ENCODE measurements around the gene GCLM. TPM values are rescaled to one million over a fixed set of nuclear protein-coding genes. Genes with fewer than 3 reads are reported as not detected.
A peak's percentile ranks its signal among the peaks of the same experiment; 100 is the strongest.

Gene GCLM
- total and polyA plus RNA-seq, 2 of the 4 experiments (the other 2 are of a cell fraction) = 15.5 to 20.1 TPM

DNA sequence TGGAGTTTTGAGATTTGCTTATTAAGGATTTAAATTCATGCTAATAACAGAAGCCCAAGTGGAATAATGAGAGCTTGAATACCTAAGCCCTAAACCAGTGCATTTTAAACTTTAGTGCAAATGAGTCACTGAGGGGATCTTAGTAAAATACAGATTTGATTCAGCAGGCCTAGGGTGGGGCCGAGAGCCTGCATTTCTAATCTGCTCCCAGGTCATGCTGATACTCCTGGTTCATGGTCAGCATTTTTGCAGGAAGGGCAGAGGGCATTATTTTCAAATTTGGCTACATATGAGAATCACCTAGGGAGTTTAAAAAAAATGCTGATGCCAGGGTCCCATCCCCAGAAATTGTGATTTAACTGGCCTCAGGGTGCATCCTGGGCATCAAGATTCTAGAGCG lies 69.5 kb downstream of the GCLM start:
- no peak overlapping the region for H3K27ac ChIP-seq (ENCODE audit: insufficient read depth, low read length)

More for the DNA sequence above, 69.5 kb downstream of the GCLM start:
- H3K23ac ChIP-seq (ENCODE audit: low read depth, low read length) = no peak overlapping the region; the same call in 1 of the 2 replicates
- no peak overlapping the region for H3K14ac ChIP-seq (replicated peaks; ENCODE audit: low read depth, low read length)
- H2BK5ac ChIP-seq (ENCODE audit: low read depth, low read length, poor library complexity, severe bottlenecking) = no peak overlapping the region
- H2AFZ ChIP-seq (replicated peaks; ENCODE audit: low read length, poor library complexity) = no peak overlapping the region
- no peak overlapping the region for H3K18ac ChIP-seq (ENCODE audit: low read depth, low read length)
- dilution Hi-C loops (cut with HindIII; ENCODE audit: low sequenced_read_pairs, unreplicated experiment) (no loop called here), intact Hi-C loops (cut with micrococcal nuclease) (no loop called here), in situ Hi-C loops (cut with MboI; ENCODE audit: low sequenced_read_pairs) (loop anchor here (5.0 to 10.0 kb wide), 2 partner anchors 392 to 535 kb away; partner anchors contain the start of gene FNBP1L)
- H3K27me3 ChIP-seq (ENCODE audit: control insufficient read depth, insufficient read depth, low read length) = no peaks in the 10 kb centered on the region
- H3K9me1 ChIP-seq (ENCODE audit: insufficient read depth, low read length) = peaks cover 10% of the 10 kb centered on the region; the same call in 1 of the 2 replicates
- BruUV-seq (replicated peaks) = no TSS peak
- H2BK20ac ChIP-seq (ENCODE audit: low read depth, low read length) = no peak overlapping the region
- no peak overlapping the region for H2AK5ac ChIP-seq (ENCODE audit: low read depth, low read length)
- peak overlapping the region; percentile 51 for H2AK9ac ChIP-seq (replicated peaks; ENCODE audit: low read depth, low read length, poor library complexity)
- H2BK120ac ChIP-seq (ENCODE audit: low read depth, low read length) = no peak overlapping the region; the same call in 1 of the 2 replicates
- no CpG with 5 or more reads among the region's 2 CpGs for WGBS, 2 experiments (ENCODE audit: extremely low coverage in 2 of 2, insufficient read length in 1 of 2)
- peak; percentile 25; the same call in 1 of the 2 replicates for ATAC-seq (ENCODE audit: low read depth)
- no peak overlapping the region for H4K8ac ChIP-seq (ENCODE audit: low read depth in 2 of 2, low read length in 2 of 2)
- no peaks in the 10 kb centered on the region for H3K9me3 ChIP-seq (ENCODE audit: control insufficient read depth, insufficient read depth, low read length)
- TF ChIP-seq MAZ (IDR thresholded peaks at IDR 0.05; ENCODE audit: borderline replicate concordance, low read depth, low read length) = no peak
- TF ChIP-seq FOS (IDR thresholded peaks at IDR 0.05; ENCODE audit: low read depth, low read length) = no peak
- TF ChIP-seq, protein P1, sequence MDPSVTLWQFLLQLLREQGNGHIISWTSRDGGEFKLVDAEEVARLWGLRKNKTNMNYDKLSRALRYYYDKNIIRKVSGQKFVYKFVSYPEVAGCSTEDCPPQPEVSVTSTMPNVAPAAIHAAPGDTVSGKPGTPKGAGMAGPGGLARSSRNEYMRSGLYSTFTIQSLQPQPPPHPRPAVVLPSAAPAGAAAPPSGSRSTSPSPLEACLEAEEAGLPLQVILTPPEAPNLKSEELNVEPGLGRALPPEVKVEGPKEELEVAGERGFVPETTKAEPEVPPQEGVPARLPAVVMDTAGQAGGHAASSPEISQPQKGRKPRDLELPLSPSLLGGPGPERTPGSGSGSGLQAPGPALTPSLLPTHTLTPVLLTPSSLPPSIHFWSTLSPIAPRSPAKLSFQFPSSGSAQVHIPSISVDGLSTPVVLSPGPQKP (IDR thresholded peaks at IDR 0.05; ENCODE audit: borderline replicate concordance, low read depth, low read length) = no peak
- TF ChIP-seq, protein P2, sequence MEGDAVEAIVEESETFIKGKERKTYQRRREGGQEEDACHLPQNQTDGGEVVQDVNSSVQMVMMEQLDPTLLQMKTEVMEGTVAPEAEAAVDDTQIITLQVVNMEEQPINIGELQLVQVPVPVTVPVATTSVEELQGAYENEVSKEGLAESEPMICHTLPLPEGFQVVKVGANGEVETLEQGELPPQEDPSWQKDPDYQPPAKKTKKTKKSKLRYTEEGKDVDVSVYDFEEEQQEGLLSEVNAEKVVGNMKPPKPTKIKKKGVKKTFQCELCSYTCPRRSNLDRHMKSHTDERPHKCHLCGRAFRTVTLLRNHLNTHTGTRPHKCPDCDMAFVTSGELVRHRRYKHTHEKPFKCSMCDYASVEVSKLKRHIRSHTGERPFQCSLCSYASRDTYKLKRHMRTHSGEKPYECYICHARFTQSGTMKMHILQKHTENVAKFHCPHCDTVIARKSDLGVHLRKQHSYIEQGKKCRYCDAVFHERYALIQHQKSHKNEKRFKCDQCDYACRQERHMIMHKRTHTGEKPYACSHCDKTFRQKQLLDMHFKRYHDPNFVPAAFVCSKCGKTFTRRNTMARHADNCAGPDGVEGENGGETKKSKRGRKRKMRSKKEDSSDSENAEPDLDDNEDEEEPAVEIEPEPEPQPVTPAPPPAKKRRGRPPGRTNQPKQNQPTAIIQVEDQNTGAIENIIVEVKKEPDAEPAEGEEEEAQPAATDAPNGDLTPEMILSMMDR (conservative IDR thresholded peaks at IDR 0.05; ENCODE audit: low read depth, low read length) = no peak
- TF ChIP-seq, protein P3, sequence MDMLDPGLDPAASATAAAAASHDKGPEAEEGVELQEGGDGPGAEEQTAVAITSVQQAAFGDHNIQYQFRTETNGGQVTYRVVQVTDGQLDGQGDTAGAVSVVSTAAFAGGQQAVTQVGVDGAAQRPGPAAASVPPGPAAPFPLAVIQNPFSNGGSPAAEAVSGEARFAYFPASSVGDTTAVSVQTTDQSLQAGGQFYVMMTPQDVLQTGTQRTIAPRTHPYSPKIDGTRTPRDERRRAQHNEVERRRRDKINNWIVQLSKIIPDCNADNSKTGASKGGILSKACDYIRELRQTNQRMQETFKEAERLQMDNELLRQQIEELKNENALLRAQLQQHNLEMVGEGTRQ (IDR thresholded peaks at IDR 0.05; ENCODE audit: low read depth, low read length) = no peak
- TF ChIP-seq SMC3 (IDR thresholded peaks at IDR 0.05; ENCODE audit: low read depth, low read length) = no peak
- TF ChIP-seq BHLHE40 (IDR thresholded peaks at IDR 0.05; ENCODE audit: low read depth, low read length) = no peak
- no peak for TF ChIP-seq POLR2A (IDR thresholded peaks at IDR 0.05; ENCODE audit: low read depth, low read length)
- no peak for TF ChIP-seq RFX5 (IDR thresholded peaks at IDR 0.05; ENCODE audit: low read depth, low read length)
- no peak for TF ChIP-seq MAFK (IDR thresholded peaks at IDR 0.05; ENCODE audit: low read depth, low read length)
- no peak for TF ChIP-seq NFE2L2 (IDR thresholded peaks at IDR 0.05; ENCODE audit: low read depth, low read length)
- TF ChIP-seq RCOR1 (IDR thresholded peaks at IDR 0.05; ENCODE audit: insufficient replicate concordance, low read length) = no peak
- no peak for TF ChIP-seq RAD21 (IDR thresholded peaks at IDR 0.05; ENCODE audit: low read length)
- no peak for TF ChIP-seq MXI1 (IDR thresholded peaks at IDR 0.05; ENCODE audit: borderline replicate concordance, low read depth, low read length)
- no peak overlapping the region for H3K4me2 ChIP-seq (ENCODE audit: low read depth, low read length)
- H4K5ac ChIP-seq (ENCODE audit: low read depth, low read length) = no peak overlapping the region
- no peaks in the 10 kb centered on the region for H3K36me3 ChIP-seq (ENCODE audit: control insufficient read depth, insufficient read depth, low read length)
- H4K91ac ChIP-seq (ENCODE audit: insufficient read depth, low read depth, low read length) = no peak overlapping the region
- CTCF ChIA-PET = interaction anchor here (1.0 to 1.7 kb wide), 3 partner anchors 23 to 210 kb away, joined by 5 read pairs; no protein-coding TSS in a partner anchor
- no peaks in the 10 kb centered on the region for H3K79me1 ChIP-seq (ENCODE audit: low read depth in 1 of 2, low read length in 2 of 2)
- no peak overlapping the region for H3K4me3 ChIP-seq (ENCODE audit: insufficient read depth, low read depth, low read length)
- H3K4me1 ChIP-seq (ENCODE audit: control insufficient read depth, insufficient read depth, low read length) = peaks cover 5% of the 10 kb centered on the region; the same call in 1 of the 2 replicates
- H3K56ac ChIP-seq (ENCODE audit: extremely low read depth, insufficient read depth, low read length) = no peak overlapping the region
- no peak overlapping the region for H3K4ac ChIP-seq (ENCODE audit: low read depth, low read length)
- DNase-seq = peak; percentile 15
- POLR2A ChIA-PET (ENCODE audit: unreplicated experiment) = no interaction called here
- H2BK15ac ChIP-seq (ENCODE audit: low read depth, low read length) = 0 out of 3 replicates have a peak overlapping the region, but pooled peaks have one; percentile 11
- H4K20me1 ChIP-seq (ENCODE audit: insufficient read depth, low read length) = no peaks in the 10 kb centered on the region
- no peak overlapping the region for H3K9ac ChIP-seq (ENCODE audit: low read depth, low read length)
